H1 (cell line): Measurements from ENCODE around the gene SLC13A3. TPM values are rescaled to one million over a fixed set of nuclear protein-coding genes. Genes with fewer than 3 reads are reported as not detected.

Experiments
- CHD7 ChIP-seq: fragments of 300-600 bp; sonication (generic); IDR thresholded peaks from 2 replicates; pipeline ENCODE4 v1.7.1; 2012; ENCODE audit warnings: low read length, moderate library complexity, mild to moderate bottlenecking, inconsistent platforms; ENCODE audit not compliant: insufficient replicate concordance
- polyA plus RNA-seq, 7 experiments: library from polyadenylated mRNA; depleted of rRNA in 3 of 7; stranded (reverse) in 5 of 7; unstranded in 2 of 7; fragments of >200 nt in 5 of 7; fragments of 200-250 nt in 2 of 7; gene quantifications; 1 replicate in 5 of 7; 2 replicates in 1 of 7; 4 replicates in 1 of 7; pipeline versions ENCODE4 v1.2.1 to v1.2.3, GENCODE V29; 2011 to 2013; ENCODE audit warnings: missing spikeins in 2 of 7, mixed read lengths in 2 of 7
- total RNA-seq: library from RNA; stranded (reverse); fragmentation: NEBNext Ultra II Directional; extraction: Animal tissue kit (Norgen Biotek cat#: 25700); gene quantifications from 2 replicates; pipeline ENCODE4 v1.2.1, GENCODE V29; 2021

The SLC13A3 gene
- total and polyA plus RNA-seq, 2 of the 8 experiments (the other 6 are each of a cell fraction or from before 2014, with no cell fraction given) = 9.4 to 12.6 TPM

GRCh38 chr20:46550461-46550860, 100.8 kb downstream of the SLC13A3 start, which contains the start of gene OCSTAMP (continued):
- no peak for TF ChIP-seq CHD7
